HG03159 (cell line): ENCODE results near the gene SH3GL1.

Experiments
- ATAC-seq: cut with Tn5 transposase; IDR thresholded peaks from one replicate; pipeline ENCODE4 v1.9.1; 2021; ENCODE audit warnings: mild to moderate bottlenecking, moderate library complexity; ENCODE audit not compliant: unreplicated experiment

Gene SH3GL1

DNA sequence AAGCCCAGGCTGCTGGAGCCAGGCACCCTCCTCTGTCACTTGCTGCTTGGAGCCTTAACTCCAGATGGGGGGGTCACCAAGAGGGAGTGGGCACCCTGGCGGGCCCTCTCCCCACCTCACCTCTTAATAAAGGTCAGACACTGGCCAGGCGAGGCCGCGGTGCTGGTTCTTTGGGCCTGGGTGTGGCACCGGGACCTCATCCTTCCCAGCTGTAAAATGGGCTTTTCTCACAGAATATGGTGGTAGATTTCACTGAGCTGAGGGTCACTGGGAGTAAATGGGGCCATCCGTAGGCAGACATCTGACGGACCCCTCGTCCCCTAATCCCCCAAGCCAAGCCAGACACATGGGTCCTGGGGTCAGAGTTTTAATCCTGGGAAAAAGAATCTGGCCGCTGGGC, 76.7 kb downstream of the SH3GL1 start:
- no peak for ATAC-seq

DNA sequence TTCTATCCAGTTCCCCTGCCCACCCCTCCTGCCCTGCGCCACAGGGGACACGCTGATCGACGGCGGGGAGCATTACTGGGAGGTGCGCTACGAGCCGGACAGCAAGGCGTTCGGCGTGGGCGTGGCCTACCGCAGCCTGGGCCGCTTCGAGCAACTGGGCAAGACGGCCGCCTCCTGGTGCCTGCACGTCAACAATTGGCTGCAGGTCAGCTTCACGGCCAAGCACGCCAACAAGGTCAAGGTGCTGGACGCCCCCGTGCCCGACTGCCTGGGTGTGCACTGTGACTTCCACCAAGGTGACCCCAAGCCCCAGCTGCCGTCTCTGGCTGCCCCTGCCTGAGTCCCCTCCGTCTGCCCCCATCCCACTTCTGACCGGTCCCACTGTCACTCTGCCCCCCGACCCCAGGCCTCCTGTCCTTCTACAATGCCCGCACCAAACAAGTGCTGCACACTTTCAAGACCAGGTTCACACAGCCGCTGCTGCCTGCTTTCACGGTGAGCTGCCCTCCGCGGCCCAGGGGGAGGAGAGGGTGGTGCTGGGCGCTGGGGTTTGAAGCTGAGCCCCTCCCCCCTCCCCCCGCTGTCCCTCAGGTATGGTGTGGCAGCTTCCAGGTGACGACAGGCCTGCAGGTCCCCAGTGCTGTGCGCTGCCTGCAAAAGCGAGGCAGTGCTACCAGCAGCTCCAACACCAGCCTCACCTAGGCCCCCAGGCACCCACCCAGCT, 77.2 kb downstream of the SH3GL1 start:
- ATAC-seq: no peak

DNA sequence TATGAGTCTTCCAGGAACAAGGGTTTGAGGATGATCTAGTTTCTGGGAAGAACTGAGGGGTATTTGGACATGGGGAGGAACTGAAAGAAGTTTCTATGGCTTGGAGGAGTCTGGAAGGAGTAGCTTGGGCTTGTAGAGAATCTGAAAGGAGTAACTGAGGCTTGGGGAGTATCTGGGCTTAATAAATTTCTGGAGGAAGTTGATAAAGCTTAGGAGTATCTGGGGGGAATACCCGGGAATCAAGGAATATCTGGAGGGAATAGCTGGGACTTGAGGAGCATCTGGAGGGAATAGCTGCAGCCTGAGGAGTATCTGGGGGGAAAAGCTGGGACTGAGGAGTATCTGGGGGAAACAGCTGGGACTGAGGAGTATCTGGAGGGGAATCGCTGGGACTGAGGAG, 79.9 kb downstream of the SH3GL1 start:
- no peak for ATAC-seq

DNA sequence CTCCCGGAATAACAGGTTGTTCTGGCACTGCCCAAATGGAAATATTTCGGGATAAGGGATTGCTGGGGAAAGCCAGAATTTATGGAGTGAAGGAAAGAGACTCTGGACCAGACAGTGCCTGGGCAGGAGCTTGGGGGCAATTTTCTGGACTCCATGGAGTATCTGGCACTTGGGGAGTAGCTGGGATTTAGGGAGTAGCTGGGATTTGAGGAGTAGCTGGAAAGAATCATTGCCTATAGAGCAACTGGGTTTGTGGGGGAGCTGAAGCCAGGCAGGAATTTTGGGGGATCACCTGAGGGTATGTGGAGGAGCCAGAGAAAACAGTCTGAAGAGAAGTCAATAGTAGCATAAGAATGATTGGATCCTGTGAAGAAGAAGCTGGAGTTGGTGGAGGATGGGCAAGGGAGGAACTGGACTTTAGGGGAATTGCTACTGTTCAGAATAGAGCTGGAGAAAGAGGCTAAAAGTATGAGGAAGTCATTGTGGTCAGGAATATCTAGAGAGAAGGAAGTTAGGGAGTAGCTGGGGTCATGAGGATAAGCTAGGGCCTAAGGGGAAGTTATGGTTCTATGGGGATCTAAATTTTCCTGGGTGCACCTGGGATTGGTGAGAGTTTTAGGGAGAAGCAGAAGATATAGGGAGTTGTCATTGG, 81.2 kb downstream of the SH3GL1 start:
- ATAC-seq: no peak

DNA sequence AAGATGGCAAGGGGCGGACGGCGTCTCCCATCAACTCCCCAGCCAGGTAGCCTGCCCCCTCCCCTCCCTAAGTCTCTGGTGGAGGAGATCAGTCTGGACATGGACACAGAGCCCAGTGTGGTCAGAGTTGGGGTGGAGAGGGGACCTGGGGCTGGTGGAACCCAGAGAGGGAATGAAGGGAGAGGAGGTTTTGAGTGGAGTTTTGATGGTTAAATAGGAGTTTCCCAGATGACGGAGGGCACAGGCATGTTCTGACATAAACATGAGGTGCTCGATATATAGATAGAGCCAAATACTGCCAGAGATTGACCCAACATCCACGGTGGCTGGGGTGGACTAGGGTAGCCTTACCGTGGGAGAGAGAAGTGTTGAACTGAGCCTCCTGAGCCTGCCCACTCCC, 81.9 kb downstream of the SH3GL1 start:
- ATAC-seq: no peak

DNA sequence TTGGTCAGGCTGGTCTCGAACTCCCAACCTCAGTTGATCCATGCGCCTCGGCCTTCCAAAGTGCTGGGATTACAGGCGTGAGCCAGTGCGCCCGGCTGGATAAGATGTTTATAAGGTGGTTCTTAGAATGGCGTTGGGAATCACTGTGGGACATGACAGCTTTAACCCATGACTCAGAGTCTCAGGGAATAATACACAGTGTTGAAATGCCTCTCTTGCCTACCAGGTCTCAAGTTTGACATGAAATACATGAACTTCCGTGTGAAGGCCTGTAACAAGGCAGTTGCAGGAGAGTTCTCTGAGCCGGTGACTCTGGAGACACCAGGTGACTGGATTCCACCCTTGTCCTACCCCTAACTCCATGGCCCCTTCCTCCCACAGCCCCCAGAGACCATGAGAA, 83.4 kb downstream of the SH3GL1 start:
- ATAC-seq: no peak

DNA sequence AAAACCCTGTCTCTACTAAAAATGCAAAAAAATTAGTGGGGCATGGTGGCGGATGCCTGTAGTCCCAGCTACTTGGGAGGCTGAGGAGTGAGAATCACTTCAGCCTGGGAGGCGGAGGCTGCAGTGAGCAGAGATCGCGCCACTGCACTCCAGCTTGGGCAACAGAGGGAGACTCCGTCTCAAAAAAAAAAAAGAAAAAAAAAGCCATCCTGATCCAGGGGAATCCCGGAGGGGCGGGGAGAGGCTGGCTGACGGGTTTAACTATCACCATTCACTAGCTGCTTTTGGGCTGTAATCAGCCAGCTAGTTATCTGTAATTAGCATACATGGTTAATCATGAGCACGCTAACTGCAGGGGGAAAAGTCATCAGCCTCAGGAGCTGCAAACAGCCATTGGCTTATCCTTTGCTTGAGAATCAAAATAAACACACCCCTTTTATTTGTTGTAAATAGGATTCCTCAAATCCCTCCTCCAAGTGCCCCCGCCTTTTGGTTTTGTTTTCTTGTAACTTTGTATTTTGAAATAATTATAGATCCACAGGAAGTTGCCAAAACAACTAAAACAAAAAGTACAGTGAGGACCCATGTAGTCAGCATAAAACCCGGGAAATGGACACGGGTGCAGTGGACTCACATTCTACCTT, 86.4 kb downstream of the SH3GL1 start:
- ATAC-seq: no peak
